ENCODE data around the gene CLCN1. TPM values are rescaled to one million over a fixed set of nuclear protein-coding genes. Genes with fewer than 3 reads are reported as not detected.

Gene CLCN1
- total RNA-seq, 1 experiment from 2014 or later, result not detected

GRCh38 chr7:143396625-143397556 lies 81.0 kb downstream of the CLCN1 start:
- no peak for DNase-seq (ENCODE audit: low read depth)

- DNase-seq (ENCODE audit: low read depth), result no peak
Measured at GRCh38 chr7:143397710-143398530, 82.0 kb downstream of the CLCN1 start.

- no peak for DNase-seq (ENCODE audit: low read depth)
Measured at GRCh38 chr7:143398616-143399015, 82.7 kb downstream of the CLCN1 start.

GRCh38 chr7:143399151-143399550 lies 83.2 kb downstream of the CLCN1 start:
- no peak for DNase-seq (ENCODE audit: low read depth)

- DNase-seq (ENCODE audit: low read depth), result no peak
Measured at GRCh38 chr7:143399642-143400041, 83.7 kb downstream of the CLCN1 start.

- DNase-seq (ENCODE audit: low read depth), result no peak
Measured at GRCh38 chr7:143401265-143401664, 85.4 kb downstream of the CLCN1 start.

Other genes with a start within 250 kb of the CLCN1 start
- gene PIP, start 184.0 kb upstream of the CLCN1 start, total RNA-seq (2014; rRNA removed), result 0.69 TPM in 1 of 2 replicates, not detected in the other
- gene TAS2R39, start 132.7 kb upstream of the CLCN1 start, total RNA-seq (2014; rRNA removed), result not detected in 2 replicates
- not detected in 2 replicates for gene TAS2R40, start 94.1 kb upstream of the CLCN1 start, total RNA-seq (2014; rRNA removed)
- 233 and 262 TPM in 2 replicates for gene GSTK1, start 52.7 kb upstream of the CLCN1 start, total RNA-seq (2014; rRNA removed)
- not detected in 2 replicates for gene TMEM139, start 31.2 kb upstream of the CLCN1 start, total RNA-seq (2014; rRNA removed)
- gene CASP2, start 27.8 kb upstream of the CLCN1 start, total RNA-seq (2014; rRNA removed), result 20.8 and 21.5 TPM in 2 replicates
- gene FAM131B, start 46.6 kb downstream of the CLCN1 start, total RNA-seq (2014; rRNA removed), result 1.1 and 1.5 TPM in 2 replicates
- gene ZYX, start 65.2 kb downstream of the CLCN1 start, total RNA-seq (2014; rRNA removed), result 137 and 142 TPM in 2 replicates
- gene EPHA1, start 92.7 kb downstream of the CLCN1 start, total RNA-seq (2014; rRNA removed), result not detected in 2 replicates
- gene TAS2R60, start 127.3 kb downstream of the CLCN1 start, total RNA-seq (2014; rRNA removed), result not detected in 2 replicates
- not detected in 2 replicates for gene TAS2R41, start 161.8 kb downstream of the CLCN1 start, total RNA-seq (2014; rRNA removed)

All from LHCN-M2 (cell line).